ENCODE measurements around the gene TRMT5. TPM values are rescaled to one million over a fixed set of nuclear protein-coding genes. Genes with fewer than 3 reads are reported as not detected.

TRMT5 gene
- total and polyA plus RNA-seq, 9 of the 15 experiments (the other 6 are each of a cell fraction or from before 2014, with no cell fraction given): 8.4 to 20.0 (median 15.1) TPM

- TF ChIP-seq TAF1 (IDR thresholded peaks at IDR 0.05; ENCODE audit: control insufficient read depth, extremely low read depth, insufficient read depth, low read length, severe bottlenecking): no peak
Measured at GRCh38 chr14:60945984-60946383, 34.9 kb downstream of the TRMT5 start (continued).

- intact Hi-C loops (cut with micrococcal nuclease): no loop called here
- H3K79me2 ChIP-seq (ENCODE audit: control insufficient read depth, insufficient read depth, low read length): no peaks in the 10 kb centered on the region
- WGBS (ENCODE audit: insufficient coverage, low coverage, missing lambda C conversion rate): 40% methylated on average over 4 of the region's 4 CpGs
- TF ChIP-seq FOXP4 (CRISPR knock-in tag; IDR thresholded peaks at IDR 0.05; ENCODE audit: borderline replicate concordance) (no peak), NR0B1 (IDR thresholded peaks at IDR 0.05; ENCODE audit: partially characterized antibody) (no peak), ZNF282 (CRISPR knock-in tag; IDR thresholded peaks at IDR 0.05) (no peak), TGIF2 (CRISPR knock-in tag; IDR thresholded peaks at IDR 0.05) (no peak), MYBL2 (IDR thresholded peaks at IDR 0.05; ENCODE audit: low read depth) (no peak), MYBL2 (CRISPR knock-in tag; IDR thresholded peaks at IDR 0.05; ENCODE audit: borderline replicate concordance) (no peak), ZBTB33 (CRISPR knock-in tag; IDR thresholded peaks at IDR 0.05) (no peak), PCBP2 (IDR thresholded peaks at IDR 0.05; ENCODE audit: low read depth, low read length, poor library complexity, severe bottlenecking) (no peak), JUNB (CRISPR knock-in tag; conservative IDR thresholded peaks at IDR 0.05) (no peak)
- TF ChIP-seq, protein P1, sequence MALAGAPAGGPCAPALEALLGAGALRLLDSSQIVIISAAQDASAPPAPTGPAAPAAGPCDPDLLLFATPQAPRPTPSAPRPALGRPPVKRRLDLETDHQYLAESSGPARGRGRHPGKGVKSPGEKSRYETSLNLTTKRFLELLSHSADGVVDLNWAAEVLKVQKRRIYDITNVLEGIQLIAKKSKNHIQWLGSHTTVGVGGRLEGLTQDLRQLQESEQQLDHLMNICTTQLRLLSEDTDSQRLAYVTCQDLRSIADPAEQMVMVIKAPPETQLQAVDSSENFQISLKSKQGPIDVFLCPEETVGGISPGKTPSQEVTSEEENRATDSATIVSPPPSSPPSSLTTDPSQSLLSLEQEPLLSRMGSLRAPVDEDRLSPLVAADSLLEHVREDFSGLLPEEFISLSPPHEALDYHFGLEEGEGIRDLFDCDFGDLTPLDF (CRISPR knock-in tag; IDR thresholded peaks at IDR 0.05): no peak
- TF ChIP-seq, protein P2, sequence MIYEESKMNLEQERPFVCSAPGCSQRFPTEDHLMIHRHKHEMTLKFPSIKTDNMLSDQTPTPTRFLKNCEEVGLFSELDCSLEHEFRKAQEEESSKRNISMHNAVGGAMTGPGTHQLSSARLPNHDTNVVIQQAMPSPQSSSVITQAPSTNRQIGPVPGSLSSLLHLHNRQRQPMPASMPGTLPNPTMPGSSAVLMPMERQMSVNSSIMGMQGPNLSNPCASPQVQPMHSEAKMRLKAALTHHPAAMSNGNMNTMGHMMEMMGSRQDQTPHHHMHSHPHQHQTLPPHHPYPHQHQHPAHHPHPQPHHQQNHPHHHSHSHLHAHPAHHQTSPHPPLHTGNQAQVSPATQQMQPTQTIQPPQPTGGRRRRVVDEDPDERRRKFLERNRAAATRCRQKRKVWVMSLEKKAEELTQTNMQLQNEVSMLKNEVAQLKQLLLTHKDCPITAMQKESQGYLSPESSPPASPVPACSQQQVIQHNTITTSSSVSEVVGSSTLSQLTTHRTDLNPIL (CRISPR knock-in tag; IDR thresholded peaks at IDR 0.05): no peak
Measured at GRCh38 chr14:60944204-60944603, 36.7 kb downstream of the TRMT5 start.

More at GRCh38 chr14:60944204-60944603, 36.7 kb downstream of the TRMT5 start:
- no peak overlapping the region for H3K4me2 ChIP-seq (ENCODE audit: insufficient read depth, low read length)
- in situ Hi-C loops (cut with MboI): no loop called here
- no peaks in the 10 kb centered on the region for H4K20me1 ChIP-seq (replicated peaks; ENCODE audit: control insufficient read depth, insufficient read depth, low read length)
- no peaks in the 10 kb centered on the region for H3K9me3 ChIP-seq (replicated peaks; ENCODE audit: control insufficient read depth, insufficient read depth, low read depth, low read length)
- H3K9ac ChIP-seq (ENCODE audit: insufficient read depth in 1 of 2, low read depth in 2 of 2, low read length in 2 of 2): no peak overlapping the region
- FAIRE-seq (no peak), DNase-seq (ENCODE audit: extremely low read depth in 1 of 4, low spot score in 3 of 4) (no peak), ATAC-seq (no peak; the same call in 2 of the 3 replicates)
- 0 out of 3 replicates have a peak, but pooled peaks cover 3% of the 10 kb centered on the region for H3K36me3 ChIP-seq (ENCODE audit: control insufficient read depth, insufficient read depth, low read length)
- H3K4me1 ChIP-seq (replicated peaks in 1 of 2; ENCODE audit: control insufficient read depth in 2 of 2, insufficient read depth in 2 of 2, low read length in 2 of 2): no peaks in the 10 kb centered on the region; a peak in 1 of 5 replicates
- no peak overlapping the region for H3K4me3 ChIP-seq
- H3K27ac ChIP-seq (ENCODE audit: extremely low read depth, low read depth, low read length): no peak overlapping the region
- no peaks in the 10 kb centered on the region for H3K27me3 ChIP-seq (ENCODE audit: control insufficient read depth in 2 of 2, insufficient read depth in 2 of 2, low read length in 2 of 2)
- no TSS peak for BruUV-seq (replicated peaks)
- ChIA-PET POLR2A (interaction anchor here (0.5 kb wide), 1 partner anchor 1728 kb away, joined by 3 read pairs; no protein-coding TSS in a partner anchor), CTCF (ENCODE audit: low intra/inter-chr PET ratio) (no interaction called here)
- H2AFZ ChIP-seq (ENCODE audit: low read depth, low read length): no peak overlapping the region
- no peaks in the 10 kb centered on the region for H3K9me1 ChIP-seq (ENCODE audit: control insufficient read depth, insufficient read depth, low read length)
